MM.1S (cell line): ENCODE results near the gene SPIRE1.

ENCODE experiments used
- CTCF ChIP-seq: fragments of 300-600 bp; sonication (generic); IDR thresholded peaks from 2 replicates; pipeline ENCODE4 v1.5.1; 2016; ENCODE audit warnings: antibody characterized with exemption, low read length, mixed read lengths
- EZH2 ChIP-seq: fragments of 300-600 bp; sonication (generic); optimal IDR thresholded peaks from 2 replicates; pipeline ENCODE3; 2017; ENCODE audit warnings: low read depth, mild to moderate bottlenecking, antibody characterized with exemption, low read length, mixed read lengths

- TF ChIP-seq CTCF (no peak), EZH2 (no peak)
Measured at GRCh38 chr18:12492907-12493306, 165.0 kb downstream of the SPIRE1 start.
